SH-SY5Y (cell line): ENCODE measurements around the gene C1orf52.

ENCODE experiments used
- GATA2 ChIP-seq: IDR thresholded peaks from 2 replicates; pipeline ENCODE4 v1.6.1; 2011; ENCODE audit warnings: mild to moderate bottlenecking, low read depth, low read length
- GATA3 ChIP-seq: IDR thresholded peaks from 2 replicates; pipeline ENCODE4 v1.6.1; 2011; ENCODE audit warnings: low read depth, mild to moderate bottlenecking, low read length, moderate library complexity

- no peak for TF ChIP-seq GATA2
- no peak for TF ChIP-seq GATA3
Measured at GRCh38 chr1:85276978-85277639, 17.6 kb upstream of the C1orf52 start.
